Psoas muscle (tissue), 8 donors: ENCODE data around the gene UFD1. TPM values are rescaled to one million over a fixed set of nuclear protein-coding genes. Genes with fewer than 3 reads are reported as not detected.

Experiments
- ATAC-seq, 4 donors: fragments of 200-7000 bp; cut with Tn5 transposase; one replicate each; pipeline ENCODE4 v1.9.1; 2020; ENCODE audit warnings: moderate library complexity in 3 of 4, mild to moderate bottlenecking in 2 of 4
- DNase-seq, 2 donors: peaks; one replicate each; pipeline ENCODE4 v3.0.0-alpha.2; 2020
- H3K27ac ChIP-seq: fragments of 200-600 bp; one replicate; pipeline ENCODE4 v1.8.0; 2022
- H3K27me3 ChIP-seq, 3 donors: fragments of 200-600 bp in 1 of 3; one replicate each; pipeline versions ENCODE4 v1.6.1 to v1.8.0; 2013 to 2022; ENCODE audit warnings: low read length in 2 of 3, mild to moderate bottlenecking in 2 of 3, moderate library complexity in 1 of 3; ENCODE audit not compliant: insufficient read depth in 3 of 3
- H3K36me3 ChIP-seq, 2 donors: fragments of 200-600 bp in 1 of 2; one replicate each; pipeline versions ENCODE4 v1.6.1 to v1.8.0; 2013 to 2022; ENCODE audit warnings: low read depth in 1 of 2, mild to moderate bottlenecking in 1 of 2, moderate library complexity in 1 of 2; ENCODE audit not compliant: insufficient read depth in 1 of 2
- H3K4me1 ChIP-seq: fragments of 200-600 bp; one replicate; pipeline ENCODE4 v1.8.0; 2022
- H3K4me3 ChIP-seq: fragments of 200-600 bp; one replicate; pipeline ENCODE4 v1.8.0; 2022; ENCODE audit warnings: mild to moderate bottlenecking
- H3K9me3 ChIP-seq: fragments of 200-600 bp; one replicate; pipeline ENCODE4 v1.8.0; 2022
- CTCF ChIP-seq: fragments of 200-600 bp; IDR thresholded peaks from one replicate; pipeline ENCODE4 v1.8.0; 2022; ENCODE audit warnings: antibody characterized with exemption
- WGBS, 3 donors: extraction: QIAGEN DNeasy Blood & Tissue Kit; methylation state at CpG; one replicate each; pipeline versions ENCODE4 v1.1.6 to v1.1.7; 2013; 5-methylcytosine and 5-hydroxymethylcytosine counted together
- intact Hi-C, 2 donors: fragments of 100-400 bp; cut with DNase I; formaldehyde crosslinking; loops; one replicate each; pipeline versions ENCODE4 v1.11.0 to v1.14.2; 2022
- polyA plus RNA-seq, 3 donors: library from polyadenylated mRNA; stranded (reverse); fragments of 200-250 nt; gene quantifications; one replicate each; pipeline ENCODE4 v1.2.3, GENCODE V29; 2013
- total RNA-seq, 4 donors: library from RNA; stranded (reverse); fragmentation: NEBNext Ultra II Directional in 2 of 4; extraction: Animal tissue kit (Norgen Biotek cat#: 25700) in 2 of 4; gene quantifications; one replicate each; pipeline versions ENCODE4 v1.2.1 to v1.2.4, GENCODE V29; 2021 to 2023
- donor health status: healthy with polysubstance abuse.
- donor health status: DM: no; HTN: no; CAD: no; lungs with moderate emphysema.
- donor health status: Bipolar disorder and iron deficiency.
- donor health status: healthy.
- donor health status: DM: yes; HTN: yes; CAD: no.
- donor health status: DM: no; HTN: no; CAD: no.
- donor health status: DM: no; HTN: no; CAD: no.
- donor health status: DM: yes; HTN: yes; CAD: no.

Gene UFD1
- total and polyA plus RNA-seq, 7 donors, result 44.3 to 226 (median 79.6) TPM

GRCh38 chr22:19523240-19524169 is 44.5 kb upstream of the UFD1 start:
- intact Hi-C loops, result loop anchor here in 1 of 2 donors (10.0 kb wide), 1 partner anchor 101 kb away; no protein-coding TSS in a partner anchor
- Histone ChIP-seq H3K27ac (peak overlapping the region; percentile 53), H3K27me3 (peaks cover 0 to 45% (median 13%) of the 10 kb centered on the region in 3 donors), H3K4me1 (peaks cover 9% of the 10 kb centered on the region), H3K4me3 (peak overlapping the region; percentile 64), H3K9me3 (no peaks in the 10 kb centered on the region), H3K36me3 (no peaks in the 10 kb centered on the region)
- TF ChIP-seq CTCF, result no peak
- ATAC-seq, result peak in 3 of 4 donors; percentile 33 to 47 (median 44)
- DNase-seq, result no peak
- 1 to 4% (median 1%) methylated on average over 89 to 99 of the region's 99 CpGs for WGBS, 3 donors

GRCh38 chr22:19522881-19523239 is 43.9 kb upstream of the UFD1 start:
- no peak for DNase-seq
- H3K4me1 ChIP-seq, result peaks cover 8% of the 10 kb centered on the region
- peaks cover 0 to 45% (median 13%) of the 10 kb centered on the region in 3 donors for H3K27me3 ChIP-seq
- H3K9me3 ChIP-seq, result no peaks in the 10 kb centered on the region
- intact Hi-C loops, result loop anchor here in 1 of 2 donors (10.0 kb wide), 1 partner anchor 102 kb away; no protein-coding TSS in a partner anchor
- peak overlapping the region; percentile 64 for H3K4me3 ChIP-seq
- 13 to 30% (median 17%) methylated on average over 9 of the region's 9 CpGs for WGBS, 3 donors
- no peaks in the 10 kb centered on the region for H3K36me3 ChIP-seq
- no peak for TF ChIP-seq CTCF
- no peak for ATAC-seq
- H3K27ac ChIP-seq, result peak overlapping the region; percentile 53

DNA sequence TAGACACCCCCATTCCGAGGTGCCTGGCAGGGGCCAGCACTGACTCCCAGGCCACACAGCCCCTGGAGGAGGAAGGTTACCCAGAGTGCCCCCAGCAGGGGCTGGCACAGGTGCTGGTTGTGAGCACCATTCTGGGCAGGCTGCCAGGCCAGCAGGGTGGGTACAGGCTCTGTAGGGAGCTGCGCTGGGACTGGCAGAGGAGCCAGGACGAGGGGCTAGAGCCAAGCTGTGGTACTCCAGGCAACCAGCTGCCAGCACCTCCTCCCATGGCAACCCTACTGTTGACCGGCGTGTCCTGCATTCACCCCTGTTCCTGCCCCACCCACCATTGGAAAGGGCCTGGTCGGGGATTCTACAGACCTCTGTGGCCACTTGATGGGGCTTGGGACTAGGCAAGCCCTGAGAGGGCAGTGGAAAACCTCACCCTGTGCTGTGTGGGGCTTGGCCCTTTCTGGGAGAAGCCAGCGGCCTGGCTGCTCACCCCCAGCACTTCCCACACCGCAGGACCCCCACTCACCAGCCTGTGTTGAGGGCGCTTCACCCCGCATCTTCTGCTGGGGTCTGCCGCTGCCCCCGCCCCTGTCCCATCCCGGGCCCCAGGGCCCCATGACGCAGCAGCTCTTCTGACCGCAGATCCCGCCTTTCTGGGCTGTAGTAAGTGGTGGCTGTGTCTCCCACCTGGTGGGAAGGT is 43.3 kb upstream of the UFD1 start:
- H3K9me3 ChIP-seq, result no peaks in the 10 kb centered on the region
- peak overlapping the region; percentile 64 for H3K4me3 ChIP-seq
- WGBS, 3 donors, result 17 to 33% (median 22%) methylated on average over 14 to 16 of the region's 16 CpGs
- peak in 1 of 4 donors; percentile 3 for ATAC-seq
- TF ChIP-seq CTCF, result no peak
- H3K36me3 ChIP-seq, result no peaks in the 10 kb centered on the region
- no peak for DNase-seq
- intact Hi-C loops, result loop anchor here in 1 of 2 donors (10.0 kb wide), 1 partner anchor 102 kb away; no protein-coding TSS in a partner anchor
- peak overlapping the region; percentile 53 for H3K27ac ChIP-seq
- peaks cover 3% of the 10 kb centered on the region for H3K4me1 ChIP-seq
- H3K27me3 ChIP-seq, result peaks cover 0 to 45% (median 13%) of the 10 kb centered on the region in 3 donors

DNA sequence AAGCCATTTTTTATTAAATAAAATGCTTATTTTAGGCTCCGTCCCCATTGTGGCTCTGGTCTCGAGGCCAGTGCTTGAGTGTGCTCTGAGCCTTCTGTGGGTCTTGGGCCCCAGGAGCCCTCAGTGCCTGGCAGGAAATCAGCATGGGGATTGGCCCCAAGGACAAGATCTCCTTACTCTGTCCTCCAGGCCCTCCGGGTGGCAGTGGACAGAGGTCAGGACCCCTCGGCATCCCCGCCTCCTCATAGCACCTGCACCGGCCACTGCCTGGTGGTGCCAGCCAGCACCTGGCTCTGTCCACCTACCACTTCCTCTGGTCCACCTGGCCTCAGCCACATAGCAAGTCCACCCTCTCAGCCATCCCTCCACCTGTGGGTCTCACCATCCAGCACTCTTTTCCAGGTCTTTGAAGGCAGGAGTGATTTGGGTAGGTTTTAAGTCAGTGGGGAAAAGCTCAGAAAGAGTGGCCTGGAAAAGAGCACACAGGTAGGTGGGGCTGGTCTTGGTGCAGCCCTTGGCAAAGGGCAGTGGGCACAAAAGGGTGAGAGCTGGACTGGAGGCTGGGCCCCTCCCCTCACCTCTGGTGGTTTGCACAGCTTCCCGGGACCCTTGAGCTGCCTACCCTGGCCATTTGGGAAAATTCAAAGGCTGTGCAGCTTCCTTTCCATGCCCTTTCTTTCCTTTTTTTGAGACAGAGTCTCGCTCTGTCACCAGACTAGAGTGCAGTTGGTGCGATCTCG is 41.7 kb upstream of the UFD1 start:
- no peak overlapping the region for H3K27ac ChIP-seq

More for the DNA sequence above, 41.7 kb upstream of the UFD1 start:
- 80 to 85% (median 83%) methylated on average over 10 of the region's 10 CpGs for WGBS, 3 donors
- H3K27me3 ChIP-seq, result peaks cover 0 to 39% (median 13%) of the 10 kb centered on the region in 3 donors
- H3K4me3 ChIP-seq, result peak overlapping the region; percentile 64
- DNase-seq, result no peak
- no peaks in the 10 kb centered on the region for H3K9me3 ChIP-seq
- ATAC-seq, result no peak
- H3K36me3 ChIP-seq, result no peaks in the 10 kb centered on the region
- TF ChIP-seq CTCF, result no peak
- no peaks in the 10 kb centered on the region for H3K4me1 ChIP-seq
- intact Hi-C loops, result loop anchor here in 1 of 2 donors (10.0 kb wide), 1 partner anchor 104 kb away; no protein-coding TSS in a partner anchor
